B cell (primary cell): Measurements from ENCODE around the gene COG5.

Source experiments
- CTCF ChIP-seq: fragments of 200-600 bp; IDR thresholded peaks from one replicate; pipeline ENCODE4 v1.8.0; 2022; ENCODE audit warnings: antibody characterized with exemption, mild to moderate bottlenecking
- EZH2 ChIP-seq: IDR thresholded peaks from 2 replicates; pipeline ENCODE4 v1.6.1; 2012; ENCODE audit warnings: borderline replicate concordance, low read depth, mild to moderate bottlenecking, moderate library complexity, low read length; ENCODE audit not compliant: insufficient read depth, poor library complexity, severe bottlenecking

GRCh38 chr7:107179326-107180164 is 384.2 kb downstream of the COG5 start:
- TF ChIP-seq CTCF: no peak
- TF ChIP-seq EZH2: no peak
